GM12872 (cell line): Measurements from ENCODE around the gene IFNK.
A peak's percentile ranks its signal among the peaks of the same experiment; 100 is the strongest.

ENCODE experiments used
- CTCF ChIP-seq: IDR thresholded peaks from 3 replicates; pipeline ENCODE4 v1.5.1; 2011; ENCODE audit warnings: low read depth, mild to moderate bottlenecking, low read length, moderate library complexity; ENCODE audit not compliant: insufficient read depth

IFNK gene

GRCh38 chr9:27538647-27539046 is 14.6 kb downstream of the IFNK start:
- TF ChIP-seq CTCF, result no peak

GRCh38 chr9:27539479-27540441 is 15.7 kb downstream of the IFNK start:
- no peak for TF ChIP-seq CTCF

- no peak for TF ChIP-seq CTCF
Measured at GRCh38 chr9:27540502-27540901, 16.4 kb downstream of the IFNK start.

GRCh38 chr9:27541740-27542139 is 17.6 kb downstream of the IFNK start:
- no peak for TF ChIP-seq CTCF

GRCh38 chr9:27542508-27542907 is 18.4 kb downstream of the IFNK start:
- TF ChIP-seq CTCF, result no peak

- no peak for TF ChIP-seq CTCF
Measured at GRCh38 chr9:27545471-27545870, 21.4 kb downstream of the IFNK start.

GRCh38 chr9:27548055-27548741 is 24.1 kb downstream of the IFNK start:
- TF ChIP-seq CTCF, result peak; percentile 35; the same call in 1 of the 3 replicates
